IMR-90 (cell line): ENCODE results near the gene NOD2. TPM values are rescaled to one million over a fixed set of nuclear protein-coding genes. Genes with fewer than 3 reads are reported as not detected.

ENCODE experiments used
- ATAC-seq: fragments of 200-7000 bp; cut with Tn5 transposase; 2 replicates; pipeline ENCODE4 v1.9.1; 2020; ENCODE audit warnings: low read depth, mild to moderate bottlenecking, moderate library complexity
- BruUV-seq: library from RNA; stranded (reverse); fragments of 400-500 nt; replicated peaks from 2 replicates; lab custom pipeline; 2021; lab: Mats Ljungman, UMichigan
- CTCF ChIA-PET: fragments of 300-600 bp; formaldehyde crosslinking; extraction: SDS; loops from one replicate; lab custom pipeline; 2021; ENCODE audit warnings: antibody characterized with exemption; lab: Yijun Ruan, JAX
- POLR2A ChIA-PET: fragments of 300-600 bp; sonication (Branson Sonifier 250); formaldehyde crosslinking; loops from one replicate; lab custom pipeline; 2022; ENCODE audit warnings: antibody characterized with exemption; ENCODE audit not compliant: unreplicated experiment; lab: Charles Lee
- DNase-seq: peaks from one replicate; pipeline ENCODE4 v3.0.0; 2013
- H2AFZ ChIP-seq: replicated peaks from 2 replicates; pipeline ENCODE3; 2013; ENCODE audit warnings: low read length, mild to moderate bottlenecking; ENCODE audit not compliant: poor library complexity
- H2AK5ac ChIP-seq: 2 replicates; pipeline ENCODE4 v1.6.1; 2013; ENCODE audit warnings: low read depth, low read length, inconsistent platforms
- H2AK9ac ChIP-seq: replicated peaks from 2 replicates; pipeline ENCODE3; 2013; ENCODE audit warnings: mild to moderate bottlenecking, low read depth, low read length, moderate library complexity; ENCODE audit not compliant: poor library complexity
- H2BK120ac ChIP-seq: 2 replicates; pipeline ENCODE4 v1.6.1; 2013; ENCODE audit warnings: low read depth, low read length, inconsistent platforms
- H2BK15ac ChIP-seq: 3 replicates; pipeline ENCODE4 v1.6.1; 2013; ENCODE audit warnings: low read depth, low read length, inconsistent platforms
- H2BK20ac ChIP-seq: 2 replicates; pipeline ENCODE4 v1.6.1; 2013; ENCODE audit warnings: low read depth, mild to moderate bottlenecking, inconsistent platforms, low read length, moderate library complexity
- H2BK5ac ChIP-seq: 2 replicates; pipeline ENCODE4 v1.6.1; 2013; ENCODE audit warnings: mild to moderate bottlenecking, low read depth, low read length, inconsistent platforms; ENCODE audit not compliant: poor library complexity, severe bottlenecking
- H3K14ac ChIP-seq: replicated peaks from 2 replicates; pipeline ENCODE4 v1.6.1; 2013; ENCODE audit warnings: low read depth, low read length, inconsistent platforms
- H3K18ac ChIP-seq: 2 replicates; pipeline ENCODE4 v1.6.1; 2013; ENCODE audit warnings: low read depth, low read length, control low read depth
- H3K23ac ChIP-seq: 2 replicates; pipeline ENCODE4 v1.6.1; 2013; ENCODE audit warnings: low read depth, low read length, inconsistent platforms
- H3K27ac ChIP-seq: 2 replicates; pipeline ENCODE4 v1.5.1; 2013; ENCODE audit warnings: mild to moderate bottlenecking, control low read depth, low read length; ENCODE audit not compliant: insufficient read depth
- H3K27me3 ChIP-seq: 2 replicates; pipeline ENCODE4 v1.6.1; 2013; ENCODE audit warnings: low read length; ENCODE audit not compliant: control insufficient read depth, insufficient read depth
- H3K36me3 ChIP-seq: 2 replicates; pipeline ENCODE4 v1.6.1; 2013; ENCODE audit warnings: low read length, mixed read lengths; ENCODE audit not compliant: control insufficient read depth, insufficient read depth
- H3K4ac ChIP-seq: 2 replicates; pipeline ENCODE4 v1.6.1; 2013; ENCODE audit warnings: low read depth, low read length, inconsistent platforms
- H3K4me1 ChIP-seq: 2 replicates; pipeline ENCODE4 v1.6.1; 2013; ENCODE audit warnings: low read length, mixed read lengths; ENCODE audit not compliant: control insufficient read depth, insufficient read depth
- H3K4me2 ChIP-seq: 2 replicates; pipeline ENCODE4 v1.6.1; 2013; ENCODE audit warnings: low read depth, mild to moderate bottlenecking, control low read depth, low read length, moderate library complexity
- H3K4me3 ChIP-seq: 2 replicates; pipeline ENCODE4 v1.5.1; 2013; ENCODE audit warnings: low read depth, mild to moderate bottlenecking, control low read depth, low read length, moderate library complexity; ENCODE audit not compliant: insufficient read depth
- H3K56ac ChIP-seq: 2 replicates; pipeline ENCODE4 v1.6.1; 2013; ENCODE audit warnings: low read length, inconsistent platforms; ENCODE audit not compliant: insufficient read depth; ENCODE audit errors: extremely low read depth
- H3K79me1 ChIP-seq, 2 experiments: 2 replicates each; pipeline ENCODE4 v1.6.1; 2013; ENCODE audit warnings: low read length in 2 of 2, inconsistent platforms in 1 of 2, low read depth in 1 of 2
- H3K9ac ChIP-seq: 2 replicates; pipeline ENCODE4 v1.6.1; 2013; ENCODE audit warnings: low read depth, low read length, control low read depth
- H3K9me1 ChIP-seq: 2 replicates; pipeline ENCODE4 v1.6.1; 2013; ENCODE audit warnings: low read length, inconsistent platforms; ENCODE audit not compliant: insufficient read depth
- H3K9me3 ChIP-seq: 2 replicates; pipeline ENCODE4 v1.6.1; 2013; ENCODE audit warnings: low read length; ENCODE audit not compliant: control insufficient read depth, insufficient read depth
- H4K20me1 ChIP-seq: 2 replicates; pipeline ENCODE4 v1.6.1; 2013; ENCODE audit warnings: low read length, inconsistent platforms; ENCODE audit not compliant: insufficient read depth
- H4K5ac ChIP-seq: 2 replicates; pipeline ENCODE4 v1.6.1; 2013; ENCODE audit warnings: mild to moderate bottlenecking, low read depth, low read length, control low read depth
- H4K8ac ChIP-seq, 2 experiments: 2 replicates each; pipeline ENCODE4 v1.6.1; 2013; ENCODE audit warnings: low read depth in 2 of 2, low read length in 2 of 2, control low read depth in 1 of 2, inconsistent platforms in 1 of 2
- H4K91ac ChIP-seq: 2 replicates; pipeline ENCODE4 v1.6.1; 2013; ENCODE audit warnings: low read depth, low read length, inconsistent platforms; ENCODE audit not compliant: insufficient read depth
- CTCF ChIP-seq: conservative IDR thresholded peaks from 2 replicates; pipeline ENCODE4 v1.5.1; 2012; ENCODE audit warnings: mild to moderate bottlenecking, low read depth, low read length, improper control_type of control experiment
- ELK1 ChIP-seq: fragments of 150-350 bp; IDR thresholded peaks from 2 replicates; pipeline ENCODE4 v1.6.1; 2016; ENCODE audit warnings: low read depth, mild to moderate bottlenecking, low read length, moderate library complexity, borderline replicate concordance
- MAFK ChIP-seq: IDR thresholded peaks from 2 replicates; pipeline ENCODE4 v1.6.1; 2012; ENCODE audit warnings: low read depth, low read length, improper control_type of control experiment
- MXI1 ChIP-seq: IDR thresholded peaks from 2 replicates; pipeline ENCODE4 v1.6.1; 2012; ENCODE audit warnings: low read depth, mild to moderate bottlenecking, low read length, moderate library complexity, borderline replicate concordance
- NFE2L2 ChIP-seq: fragments of 150-350 bp; IDR thresholded peaks from 2 replicates; pipeline ENCODE4 v1.6.1; 2016; ENCODE audit warnings: low read depth, mild to moderate bottlenecking, low read length
- WGBS, 2 experiments: methylation state at CpG; one replicate each; pipeline versions ENCODE4 v1.1.5 to v1.1.7; 2013; ENCODE audit warnings: missing lambda C conversion rate in 2 of 2; ENCODE audit not compliant: insufficient read length in 1 of 2; ENCODE audit errors: extremely low coverage in 2 of 2; 5-methylcytosine and 5-hydroxymethylcytosine counted together
- dilution Hi-C: fragments of 300-500 bp; cut with HindIII; formaldehyde crosslinking; loops from one replicate; pipeline ENCODE4 v1.14.3; 2018; ENCODE audit warnings: low sequenced_read_pairs; ENCODE audit not compliant: unreplicated experiment
- in situ Hi-C: fragments of 300-500 bp; cut with MboI; formaldehyde crosslinking; loops from 3 replicates; pipeline ENCODE4 v1.14.3; 2019; ENCODE audit warnings: low sequenced_read_pairs, inconsistent platforms, mixed read lengths
- intact Hi-C: fragments of 100-400 bp; cut with micrococcal nuclease; formaldehyde crosslinking; loops from 2 replicates; pipeline ENCODE4 v1.10.0; 2022
- polyA plus RNA-seq, 3 experiments: library from polyadenylated mRNA; depleted of rRNA; stranded (reverse); fragments of >200 nt; gene quantifications; 2 replicates each; pipeline ENCODE4 v1.2.3, GENCODE V29; 2012; ENCODE audit warnings: low replicate concordance in 1 of 3
- total RNA-seq: library from RNA; depleted of rRNA; stranded (reverse); fragments of >200 nt; gene quantifications from 2 replicates; pipeline ENCODE4 v1.2.3, GENCODE V29; 2012

The NOD2 gene
- total and polyA plus RNA-seq, 2 of the 4 experiments (the other 2 are of a cell fraction): not detected

GRCh38 chr16:50763211-50763610, 69.8 kb downstream of the NOD2 start:
- H2BK120ac ChIP-seq: no peak overlapping the region
- no peak overlapping the region for H4K91ac ChIP-seq
- no peak for TF ChIP-seq ELK1
- peak; percentile 82 for TF ChIP-seq NFE2L2
- TF ChIP-seq MAFK: peak; percentile 22; the same call in 1 of the 2 replicates
- no peak for TF ChIP-seq CTCF
- no peak for TF ChIP-seq MXI1
- H2BK5ac ChIP-seq: peak overlapping the region; percentile 0
- H2AK5ac ChIP-seq: no peak overlapping the region
- no peak overlapping the region for H3K4me3 ChIP-seq
- WGBS, 2 experiments: no CpG with 5 or more reads among the region's 2 CpGs
- peaks cover 7 to 9% of the 10 kb centered on the region in 2 experiments; a peak in 3 of 4 replicates for H3K79me1 ChIP-seq
- intact Hi-C loops (no loop called here), in situ Hi-C loops (no loop called here), dilution Hi-C loops (no loop called here)
- H2BK15ac ChIP-seq: no peak overlapping the region
- no peak overlapping the region for H3K23ac ChIP-seq
- H3K27ac ChIP-seq: no peak overlapping the region
- no peak overlapping the region for H2BK20ac ChIP-seq
- H4K8ac ChIP-seq: no peak overlapping the region
- H3K4me2 ChIP-seq: no peak overlapping the region
- H2AFZ ChIP-seq: no peak overlapping the region
- DNase-seq: peak; percentile 37
- H2AK9ac ChIP-seq: no peak overlapping the region
- no TSS peak for BruUV-seq
- no peaks in the 10 kb centered on the region for H3K4me1 ChIP-seq
- no peak overlapping the region for H3K9ac ChIP-seq
- H3K9me1 ChIP-seq: no peaks in the 10 kb centered on the region
- peaks cover 4% of the 10 kb centered on the region; the same call in 1 of the 2 replicates for H3K9me3 ChIP-seq
- no peak overlapping the region for H3K4ac ChIP-seq
- ChIA-PET POLR2A (interaction anchor here (0.6 kb wide), 1 partner anchor 1118 kb away, joined by 4 read pairs; no protein-coding TSS in a partner anchor), CTCF (no interaction called here)
- H3K36me3 ChIP-seq: peaks cover 4% of the 10 kb centered on the region; the same call in 1 of the 2 replicates
- H4K20me1 ChIP-seq: no peaks in the 10 kb centered on the region
- ATAC-seq: no peak
- H3K14ac ChIP-seq: no peak overlapping the region
- H3K56ac ChIP-seq: no peak overlapping the region
- H4K5ac ChIP-seq: no peak overlapping the region
- no peaks in the 10 kb centered on the region for H3K27me3 ChIP-seq
- H3K18ac ChIP-seq: no peak overlapping the region
